SK-N-SH (cell line): ENCODE data around the gene DHX35.

Experiments
- MXI1 ChIP-seq: IDR thresholded peaks from 2 replicates; pipeline ENCODE4 v1.6.1; 2012; ENCODE audit warnings: mild to moderate bottlenecking, low read depth, low read length, improper control_type of control experiment
- POLR2AphosphoS5 ChIP-seq: IDR thresholded peaks from 2 replicates; pipeline ENCODE4 v1.6.1; 2012; ENCODE audit warnings: low read depth, low read length
- RCOR1 ChIP-seq: fragments of 150-350 bp; IDR thresholded peaks from 2 replicates; pipeline ENCODE4 v1.6.1; 2017; ENCODE audit warnings: antibody characterized with exemption, low read length
- SIN3A ChIP-seq: IDR thresholded peaks from 2 replicates; pipeline ENCODE4 v1.6.1; 2012; ENCODE audit warnings: low read depth, mild to moderate bottlenecking, low read length, moderate library complexity, borderline replicate concordance
- TAF1 ChIP-seq: IDR thresholded peaks from 2 replicates; pipeline ENCODE4 v1.6.1; 2012; ENCODE audit warnings: low read depth, mild to moderate bottlenecking, low read length, moderate library complexity, borderline replicate concordance
- TF ChIP-seq, protein P1 (sequence below): fragments of 200-600 bp; sonication (generic); IDR thresholded peaks from 2 replicates; pipeline ENCODE4 v1.6.1; 2017; ENCODE audit warnings: antibody characterized with exemption, mild to moderate bottlenecking, moderate library complexity
- TF ChIP-seq, protein P2 (sequence below): IDR thresholded peaks from 2 replicates; pipeline ENCODE4 v1.4.0; 2012; ENCODE audit warnings: low read depth, borderline replicate concordance
- TF ChIP-seq, protein P3 (sequence below): IDR thresholded peaks from 2 replicates; pipeline ENCODE4 v1.6.1; 2012; ENCODE audit warnings: mild to moderate bottlenecking, low read depth, low read length, moderate library complexity

DNA sequence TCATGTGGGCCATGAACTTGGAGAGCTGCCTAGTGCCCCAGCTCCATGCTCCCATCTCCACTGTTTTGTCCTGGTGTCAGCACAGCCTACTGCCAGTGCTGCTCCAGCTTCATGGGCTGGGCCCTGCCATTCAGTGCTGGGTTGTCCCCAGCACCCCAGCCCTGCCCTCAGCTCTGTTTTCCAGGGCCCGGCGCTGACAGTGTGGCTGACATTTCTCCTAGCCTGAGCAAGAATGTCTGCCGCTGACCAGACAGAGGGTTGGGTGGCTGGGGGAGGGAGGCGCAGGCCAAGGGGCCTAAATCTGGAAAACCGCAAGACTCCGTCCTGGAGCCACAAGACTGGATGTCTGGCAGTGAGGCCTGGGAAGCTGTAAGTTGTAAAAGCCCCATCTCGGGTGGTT lies 78.9 kb downstream of the DHX35 start:
- TF ChIP-seq SIN3A (no peak), RCOR1 (no peak), POLR2AphosphoS5 (no peak), MXI1 (no peak), TAF1 (no peak)
- TF ChIP-seq, protein P1, sequence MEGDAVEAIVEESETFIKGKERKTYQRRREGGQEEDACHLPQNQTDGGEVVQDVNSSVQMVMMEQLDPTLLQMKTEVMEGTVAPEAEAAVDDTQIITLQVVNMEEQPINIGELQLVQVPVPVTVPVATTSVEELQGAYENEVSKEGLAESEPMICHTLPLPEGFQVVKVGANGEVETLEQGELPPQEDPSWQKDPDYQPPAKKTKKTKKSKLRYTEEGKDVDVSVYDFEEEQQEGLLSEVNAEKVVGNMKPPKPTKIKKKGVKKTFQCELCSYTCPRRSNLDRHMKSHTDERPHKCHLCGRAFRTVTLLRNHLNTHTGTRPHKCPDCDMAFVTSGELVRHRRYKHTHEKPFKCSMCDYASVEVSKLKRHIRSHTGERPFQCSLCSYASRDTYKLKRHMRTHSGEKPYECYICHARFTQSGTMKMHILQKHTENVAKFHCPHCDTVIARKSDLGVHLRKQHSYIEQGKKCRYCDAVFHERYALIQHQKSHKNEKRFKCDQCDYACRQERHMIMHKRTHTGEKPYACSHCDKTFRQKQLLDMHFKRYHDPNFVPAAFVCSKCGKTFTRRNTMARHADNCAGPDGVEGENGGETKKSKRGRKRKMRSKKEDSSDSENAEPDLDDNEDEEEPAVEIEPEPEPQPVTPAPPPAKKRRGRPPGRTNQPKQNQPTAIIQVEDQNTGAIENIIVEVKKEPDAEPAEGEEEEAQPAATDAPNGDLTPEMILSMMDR, result no peak
- TF ChIP-seq, protein P2, sequence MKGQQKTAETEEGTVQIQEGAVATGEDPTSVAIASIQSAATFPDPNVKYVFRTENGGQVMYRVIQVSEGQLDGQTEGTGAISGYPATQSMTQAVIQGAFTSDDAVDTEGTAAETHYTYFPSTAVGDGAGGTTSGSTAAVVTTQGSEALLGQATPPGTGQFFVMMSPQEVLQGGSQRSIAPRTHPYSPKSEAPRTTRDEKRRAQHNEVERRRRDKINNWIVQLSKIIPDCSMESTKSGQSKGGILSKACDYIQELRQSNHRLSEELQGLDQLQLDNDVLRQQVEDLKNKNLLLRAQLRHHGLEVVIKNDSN, result no peak
- TF ChIP-seq, protein P3, sequence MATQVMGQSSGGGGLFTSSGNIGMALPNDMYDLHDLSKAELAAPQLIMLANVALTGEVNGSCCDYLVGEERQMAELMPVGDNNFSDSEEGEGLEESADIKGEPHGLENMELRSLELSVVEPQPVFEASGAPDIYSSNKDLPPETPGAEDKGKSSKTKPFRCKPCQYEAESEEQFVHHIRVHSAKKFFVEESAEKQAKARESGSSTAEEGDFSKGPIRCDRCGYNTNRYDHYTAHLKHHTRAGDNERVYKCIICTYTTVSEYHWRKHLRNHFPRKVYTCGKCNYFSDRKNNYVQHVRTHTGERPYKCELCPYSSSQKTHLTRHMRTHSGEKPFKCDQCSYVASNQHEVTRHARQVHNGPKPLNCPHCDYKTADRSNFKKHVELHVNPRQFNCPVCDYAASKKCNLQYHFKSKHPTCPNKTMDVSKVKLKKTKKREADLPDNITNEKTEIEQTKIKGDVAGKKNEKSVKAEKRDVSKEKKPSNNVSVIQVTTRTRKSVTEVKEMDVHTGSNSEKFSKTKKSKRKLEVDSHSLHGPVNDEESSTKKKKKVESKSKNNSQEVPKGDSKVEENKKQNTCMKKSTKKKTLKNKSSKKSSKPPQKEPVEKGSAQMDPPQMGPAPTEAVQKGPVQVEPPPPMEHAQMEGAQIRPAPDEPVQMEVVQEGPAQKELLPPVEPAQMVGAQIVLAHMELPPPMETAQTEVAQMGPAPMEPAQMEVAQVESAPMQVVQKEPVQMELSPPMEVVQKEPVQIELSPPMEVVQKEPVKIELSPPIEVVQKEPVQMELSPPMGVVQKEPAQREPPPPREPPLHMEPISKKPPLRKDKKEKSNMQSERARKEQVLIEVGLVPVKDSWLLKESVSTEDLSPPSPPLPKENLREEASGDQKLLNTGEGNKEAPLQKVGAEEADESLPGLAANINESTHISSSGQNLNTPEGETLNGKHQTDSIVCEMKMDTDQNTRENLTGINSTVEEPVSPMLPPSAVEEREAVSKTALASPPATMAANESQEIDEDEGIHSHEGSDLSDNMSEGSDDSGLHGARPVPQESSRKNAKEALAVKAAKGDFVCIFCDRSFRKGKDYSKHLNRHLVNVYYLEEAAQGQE, result no peak
